ENCODE measurements around the gene HRH4.

HRH4 gene, protein sequence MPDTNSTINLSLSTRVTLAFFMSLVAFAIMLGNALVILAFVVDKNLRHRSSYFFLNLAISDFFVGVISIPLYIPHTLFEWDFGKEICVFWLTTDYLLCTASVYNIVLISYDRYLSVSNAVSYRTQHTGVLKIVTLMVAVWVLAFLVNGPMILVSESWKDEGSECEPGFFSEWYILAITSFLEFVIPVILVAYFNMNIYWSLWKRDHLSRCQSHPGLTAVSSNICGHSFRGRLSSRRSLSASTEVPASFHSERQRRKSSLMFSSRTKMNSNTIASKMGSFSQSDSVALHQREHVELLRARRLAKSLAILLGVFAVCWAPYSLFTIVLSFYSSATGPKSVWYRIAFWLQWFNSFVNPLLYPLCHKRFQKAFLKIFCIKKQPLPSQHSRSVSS

DNA sequence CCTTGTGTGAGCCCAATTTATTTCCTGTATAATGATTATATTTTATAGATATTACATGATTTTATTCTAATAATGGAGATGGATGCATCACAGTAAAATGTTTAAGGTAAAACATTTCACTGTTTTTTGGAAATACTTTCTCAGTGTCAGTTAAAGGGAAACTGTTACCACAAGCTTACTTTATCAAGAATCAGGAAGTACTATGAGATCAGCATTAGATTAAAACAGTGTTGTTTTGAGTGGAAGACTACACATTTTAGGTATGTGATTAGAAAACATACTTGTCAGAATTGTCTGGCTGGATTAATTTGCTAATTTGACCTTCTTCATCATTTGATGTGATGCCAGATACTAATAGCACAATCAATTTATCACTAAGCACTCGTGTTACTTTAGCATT is at the start of gene HRH4:
HRH4 (plus strand) TSS at position 250 of the 400 bp plus-strand sequence; CDS start at position 342, 92 bp downstream.
- no peak for DNase-seq (ENCODE audit: low read depth in 2 of 2)

DNA sequence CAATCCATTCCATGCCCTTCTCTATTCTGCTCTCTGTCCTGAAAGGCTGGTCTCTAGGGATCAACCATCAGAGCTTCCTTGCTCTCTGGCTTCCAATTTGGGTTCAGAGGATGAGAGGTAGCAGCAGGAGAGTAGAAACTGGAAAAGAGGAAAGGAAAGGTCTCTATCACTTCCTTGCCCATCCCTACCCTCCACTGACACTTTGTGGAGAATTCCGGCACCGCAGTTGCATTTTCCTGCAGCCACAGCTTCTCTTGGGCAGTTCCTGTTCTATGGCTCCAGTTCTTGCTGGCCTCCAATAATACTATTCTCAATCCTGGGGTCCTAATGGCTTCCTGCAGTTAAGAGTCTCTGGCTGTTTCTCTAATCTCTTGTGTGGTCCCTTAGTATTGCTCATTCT is 47.3 kb upstream of the HRH4 start:
- no peak for DNase-seq (ENCODE audit: low read depth in 2 of 2)

DNA sequence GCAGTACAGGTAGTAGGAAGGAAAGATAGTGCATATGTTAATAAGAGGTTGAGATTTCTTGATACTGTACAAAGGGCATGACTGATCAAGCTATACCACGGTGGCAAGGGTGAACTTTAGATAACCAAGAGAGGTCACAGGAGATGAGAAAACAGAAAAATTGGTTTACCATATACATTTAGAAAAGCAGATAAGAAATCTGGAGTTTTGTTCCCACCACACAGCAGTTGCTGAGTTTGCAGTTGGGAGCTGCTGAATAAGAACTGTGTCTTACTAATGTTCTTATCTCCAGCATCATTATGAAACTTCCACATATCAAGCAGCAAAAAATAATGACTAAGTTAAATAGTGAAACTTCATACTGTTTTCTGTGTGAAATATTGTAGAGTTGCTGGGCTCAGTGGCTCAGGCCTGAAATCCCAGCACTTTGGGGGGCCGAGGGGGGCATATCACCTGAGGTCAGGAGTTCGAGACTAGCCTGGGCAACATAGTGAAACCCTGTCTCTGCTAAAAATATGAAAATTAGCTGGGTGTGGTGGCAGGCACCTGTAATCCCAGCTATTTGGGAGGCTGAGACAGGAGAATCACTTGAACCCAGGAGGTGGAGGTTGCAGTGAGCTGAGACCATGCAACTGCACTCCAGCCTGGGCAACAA is 46.0 kb upstream of the HRH4 start:
- DNase-seq (ENCODE audit: low read depth in 2 of 2), result no peak

- DNase-seq (ENCODE audit: low read depth in 2 of 2), result no peak
Measured at GRCh38 chr18:24417480-24417879, 43.0 kb upstream of the HRH4 start.

DNA sequence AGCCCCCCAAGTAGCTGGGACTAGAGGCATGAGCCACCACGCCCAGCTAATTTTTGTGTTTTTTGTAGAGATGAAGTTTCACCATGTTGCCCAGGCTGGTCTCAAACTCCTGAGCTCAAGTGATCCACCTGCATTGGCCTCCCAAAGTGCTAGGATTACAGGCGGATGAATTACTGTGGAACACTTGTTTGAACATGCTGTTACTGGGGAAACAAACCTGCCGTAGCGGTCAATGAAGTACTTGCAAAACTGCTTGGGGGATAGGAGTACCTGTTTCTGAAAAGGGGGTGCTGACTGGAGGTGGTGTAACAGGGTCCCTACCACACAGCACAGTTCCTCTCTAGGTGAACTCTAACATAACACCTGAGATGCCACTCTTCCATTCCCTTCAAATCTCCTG is 39.9 kb upstream of the HRH4 start:
- DNase-seq (ENCODE audit: low read depth in 2 of 2), result no peak

DNA sequence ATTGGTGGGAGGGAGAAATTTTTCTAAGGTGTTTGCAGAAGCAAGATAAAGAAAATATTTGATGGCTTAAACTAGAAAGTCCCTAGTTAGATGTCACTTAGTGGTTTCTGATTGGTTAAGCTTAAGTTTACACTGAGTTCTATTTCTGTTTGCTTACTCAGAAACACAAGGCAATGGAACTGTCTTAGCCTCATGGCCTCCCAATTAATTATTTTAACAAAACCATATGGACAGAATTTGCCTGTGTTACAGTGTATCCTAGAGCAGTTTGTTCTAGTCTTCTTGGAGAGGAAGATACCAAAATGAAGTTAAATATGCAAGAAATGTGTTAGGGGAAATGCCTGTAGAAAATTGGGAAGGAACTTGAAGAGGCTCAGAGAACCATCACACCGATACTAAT is 38.6 kb upstream of the HRH4 start:
- DNase-seq (ENCODE audit: low read depth in 2 of 2), result no peak

- DNase-seq (ENCODE audit: low read depth in 2 of 2), result no peak
Measured at GRCh38 chr18:24426073-24426397, 34.4 kb upstream of the HRH4 start.

DNA sequence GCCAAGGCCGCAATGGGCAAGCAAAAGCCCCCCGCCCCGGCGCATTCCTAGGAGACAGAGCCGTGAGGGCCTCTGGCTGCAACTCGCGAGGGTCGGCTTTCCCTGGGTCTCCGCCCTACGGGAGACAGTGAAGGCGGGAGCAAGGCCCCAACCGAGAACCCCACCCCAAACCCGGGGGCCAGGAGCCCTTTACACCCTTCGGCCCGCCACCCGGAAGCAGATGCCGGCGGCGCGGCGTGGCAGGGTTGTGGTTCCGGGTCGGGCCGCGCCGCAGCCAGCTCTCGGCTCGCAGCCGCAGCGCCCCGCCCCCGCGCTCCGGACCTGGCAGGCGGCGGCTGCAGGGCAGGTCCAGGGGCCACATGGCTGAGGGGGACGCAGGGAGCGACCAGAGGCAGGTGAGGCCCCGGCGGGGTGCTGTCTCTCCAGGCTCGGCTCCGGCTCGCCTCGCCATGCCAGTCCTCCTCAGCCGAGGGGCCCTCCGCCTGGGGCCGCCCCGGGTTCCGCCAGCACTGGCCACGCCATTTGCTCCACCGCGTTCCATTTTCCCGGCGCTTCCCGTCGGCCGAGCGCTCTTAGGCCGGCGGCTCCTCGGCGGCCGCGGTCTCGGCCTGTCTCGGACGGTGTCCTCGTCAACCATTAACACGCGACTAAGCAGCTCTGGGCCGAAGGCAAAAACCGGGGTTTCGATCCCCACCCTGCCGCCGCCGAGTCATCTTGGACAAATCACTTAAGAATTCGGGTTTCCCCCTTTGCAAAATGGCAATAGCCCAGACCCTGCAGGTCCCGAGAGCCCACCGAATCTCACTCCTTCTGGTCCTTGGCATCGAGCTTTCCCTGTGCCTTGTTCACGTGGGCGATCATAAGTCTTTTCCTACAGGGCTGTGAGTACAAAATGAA is 33.8 kb upstream of the HRH4 start, which contains the start of gene IMPACT:
IMPACT (plus strand) TSS at position 273 of the 897 bp plus-strand sequence; CDS start at position 360, 87 bp downstream.
- DNase-seq (ENCODE audit: low read depth in 2 of 2), result peak; percentile 55 to 65

- no peak for DNase-seq (ENCODE audit: low read depth in 2 of 2)
Measured at GRCh38 chr18:24427484-24427883, 33.0 kb upstream of the HRH4 start.

- no peak for DNase-seq (ENCODE audit: low read depth in 2 of 2)
Measured at GRCh38 chr18:24428709-24429108, 31.7 kb upstream of the HRH4 start.

- no peak for DNase-seq (ENCODE audit: low read depth in 2 of 2)
Measured at GRCh38 chr18:24429188-24429587, 31.2 kb upstream of the HRH4 start.

DNA sequence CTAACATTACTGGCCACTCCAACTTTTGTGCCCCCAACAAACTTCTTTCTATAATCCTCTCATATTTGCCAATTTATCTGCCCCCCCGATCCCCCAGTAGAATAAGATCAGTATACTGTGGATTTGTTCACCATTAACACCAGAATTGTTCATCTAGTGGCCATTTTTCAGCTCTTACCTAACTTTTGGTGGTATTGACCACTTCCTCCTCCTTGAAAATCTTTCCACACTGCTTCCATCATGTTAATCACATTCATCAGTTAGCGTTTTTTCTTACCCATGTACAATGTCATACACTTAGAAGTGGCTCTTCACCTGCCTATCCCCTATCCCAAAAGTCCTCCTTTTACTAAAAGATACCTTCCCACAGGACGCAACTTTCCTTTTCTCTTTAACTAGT is 27.8 kb upstream of the HRH4 start:
- DNase-seq (ENCODE audit: low read depth in 2 of 2), result no peak

DNA sequence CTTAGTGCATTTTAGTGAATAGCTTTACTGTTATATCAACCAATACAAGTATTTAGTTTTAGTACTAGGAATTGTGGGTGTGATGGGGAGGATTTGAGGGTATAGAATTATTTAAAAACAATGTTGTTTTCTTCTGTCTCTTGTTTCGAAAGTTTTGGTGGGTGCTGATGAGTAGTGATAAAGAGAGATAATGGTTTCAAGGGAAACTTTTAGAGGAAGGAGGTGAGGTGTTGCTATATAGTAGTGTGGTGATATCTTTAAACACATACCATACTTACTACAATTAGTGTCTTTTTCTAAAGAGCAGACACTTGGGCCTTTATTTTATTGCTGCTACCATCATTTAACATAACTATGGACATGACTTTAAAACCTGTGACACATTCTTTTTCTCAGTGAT is 23.5 kb upstream of the HRH4 start:
- DNase-seq (ENCODE audit: low read depth in 2 of 2), result no peak

- no peak for DNase-seq (ENCODE audit: low read depth in 2 of 2)
Measured at GRCh38 chr18:24443870-24444269, 16.6 kb upstream of the HRH4 start.

DNA sequence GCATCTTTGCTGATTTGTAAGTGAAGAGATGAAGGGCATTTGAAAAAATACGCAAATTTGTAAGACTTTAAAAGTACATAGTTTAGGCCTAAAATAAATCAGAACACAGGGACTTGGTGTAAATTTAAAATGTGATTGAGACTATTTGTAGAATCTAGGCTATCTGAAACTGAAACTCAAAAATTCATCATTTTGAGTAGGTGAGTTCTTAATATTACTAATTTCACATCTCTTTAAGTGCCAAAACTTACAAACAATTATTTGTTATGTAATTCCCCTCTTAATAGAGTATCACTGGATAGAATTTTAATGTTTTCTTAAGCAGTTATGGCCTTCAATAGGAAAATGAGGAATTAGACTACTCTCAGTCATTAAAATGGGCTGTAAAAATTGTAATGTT is 14.0 kb upstream of the HRH4 start:
- no peak for DNase-seq (ENCODE audit: low read depth in 2 of 2)

- no peak for DNase-seq (ENCODE audit: low read depth in 2 of 2)
Measured at GRCh38 chr18:24446953-24447538, 13.4 kb upstream of the HRH4 start.

DNA sequence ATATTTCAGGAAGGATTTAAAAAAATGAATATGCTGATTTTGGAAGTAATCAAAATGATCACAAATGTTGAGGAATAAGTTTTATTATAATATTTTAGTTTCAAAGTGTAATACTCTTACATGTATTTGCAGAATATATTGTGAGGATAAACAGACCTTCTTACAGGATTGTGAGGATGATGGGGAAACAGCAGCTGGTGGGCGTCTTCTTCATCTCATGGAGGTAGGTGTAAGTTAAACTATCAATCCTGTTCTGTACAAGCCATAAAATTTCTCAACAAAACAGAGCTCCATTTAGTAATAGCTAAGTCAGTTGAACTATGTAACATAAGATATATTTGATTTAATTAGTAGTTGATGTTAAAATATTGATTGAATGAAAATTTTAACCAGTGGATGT is 12.5 kb upstream of the HRH4 start:
- no peak for DNase-seq (ENCODE audit: low read depth in 2 of 2)

DNA sequence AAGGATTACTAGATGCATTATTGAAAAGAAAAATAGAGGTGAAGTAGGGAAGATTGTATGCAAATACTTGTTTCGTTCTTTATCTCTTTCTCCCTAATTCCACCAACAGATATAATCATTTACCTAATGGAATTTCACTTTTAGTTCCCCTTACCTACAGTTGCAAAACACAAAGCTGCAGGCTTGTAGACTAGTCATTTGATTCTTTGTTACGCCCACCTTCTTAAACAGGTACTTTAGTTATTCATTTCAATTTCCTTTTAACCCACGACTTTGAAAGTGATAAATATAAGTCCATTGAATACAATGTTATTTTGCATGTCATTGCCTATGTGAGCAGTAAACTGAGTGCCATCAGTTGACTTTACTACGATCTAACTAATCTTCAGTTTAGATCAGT is 3.9 kb upstream of the HRH4 start:
- no peak for DNase-seq (ENCODE audit: low read depth in 2 of 2)

- DNase-seq (ENCODE audit: low read depth in 2 of 2), result no peak
Measured at GRCh38 chr18:24459772-24460171, 665 bp upstream of the HRH4 start.

- DNase-seq (ENCODE audit: low read depth in 2 of 2), result no peak
Measured at GRCh38 chr18:24461996-24462395, 1.6 kb downstream of the HRH4 start.

- DNase-seq (ENCODE audit: low read depth in 2 of 2), result no peak
Measured at GRCh38 chr18:24462838-24463775, 2.7 kb downstream of the HRH4 start.
